ENCODE measurements around the gene RBM42. TPM values are rescaled to one million over a fixed set of nuclear protein-coding genes. Genes with fewer than 3 reads are reported as not detected.

Gene RBM42
- total and polyA plus RNA-seq, 9 of the 15 experiments (the other 6 are each of a cell fraction or from before 2014, with no cell fraction given): 5.7 to 149 (median 32.4) TPM

- TF ChIP-seq MITF (IDR thresholded peaks at IDR 0.05) (no peak), TBP (optimal IDR thresholded peaks at IDR 0.05; ENCODE audit: low read depth, low read length) (peak; percentile 8), ZNF184 (CRISPR knock-in tag; IDR thresholded peaks at IDR 0.05) (no peak), PTTG1 (tag; IDR thresholded peaks at IDR 0.05; ENCODE audit: low read depth) (no peak), CHD4 (IDR thresholded peaks at IDR 0.05; ENCODE audit: insufficient read depth, insufficient replicate concordance, low read depth, low read length, poor library complexity, severe bottlenecking) (no peak), MAFG (tag; conservative IDR thresholded peaks at IDR 0.05) (no peak), ZFX (CRISPR knock-in tag; IDR thresholded peaks at IDR 0.05) (peak; percentile 75), PHF20 (IDR thresholded peaks at IDR 0.05; ENCODE audit: partially characterized antibody) (peak; percentile 29), PHB2 (IDR thresholded peaks at IDR 0.05; ENCODE audit: low read depth) (no peak), ZNF232 (CRISPR knock-in tag; IDR thresholded peaks at IDR 0.05) (no peak), ZNF780A (CRISPR knock-in tag; IDR thresholded peaks at IDR 0.05) (no peak), XRCC5 (IDR thresholded peaks at IDR 0.05; ENCODE audit: low read depth, low read length) (no peak), HMGN3 (IDR thresholded peaks at IDR 0.05; ENCODE audit: borderline replicate concordance, extremely low read depth, insufficient read length, low read depth, low read length) (peak; percentile 88), FOXM1 (IDR thresholded peaks at IDR 0.05; ENCODE audit: low read depth) (no peak), FOXM1 (CRISPR knock-in tag; IDR thresholded peaks at IDR 0.05; ENCODE audit: low read depth) (peak; percentile 86; the same call in 1 of the 2 replicates), MTF1 (CRISPR knock-in tag; IDR thresholded peaks at IDR 0.05; ENCODE audit: borderline replicate concordance) (no peak), HCFC1 (IDR thresholded peaks at IDR 0.05; ENCODE audit: low read depth, low read length) (no peak), CEBPG (CRISPR knock-in tag; IDR thresholded peaks at IDR 0.05) (no peak), CEBPG (tag; conservative IDR thresholded peaks at IDR 0.05 in 1 of 2, IDR thresholded peaks at IDR 0.05 in 1 of 2) (no peak), ZBTB1 (CRISPR knock-in tag; IDR thresholded peaks at IDR 0.05; ENCODE audit: borderline replicate concordance, low read depth) (no peak), AFF4 (CRISPR knock-in tag; IDR thresholded peaks at IDR 0.05) (no peak), CBFB (CRISPR knock-in tag; IDR thresholded peaks at IDR 0.05) (no peak), ZNF324 (CRISPR knock-in tag; IDR thresholded peaks at IDR 0.05) (no peak), ASH1L (IDR thresholded peaks at IDR 0.05; ENCODE audit: borderline replicate concordance, low read depth, partially characterized antibody) (no peak), TCF3 (CRISPR knock-in tag; IDR thresholded peaks at IDR 0.05) (no peak)
Observed at GRCh38 chr19:35644206-35644986, 15.6 kb downstream of the RBM42 start (continued).

Measured in K562 (cell line).